HG03064 (cell line): ENCODE data around the gene CYP2S1.

Experiments used
- ATAC-seq: cut with Tn5 transposase; IDR thresholded peaks from one replicate; pipeline ENCODE4 v1.9.1; 2021; ENCODE audit warnings: low read depth; ENCODE audit not compliant: unreplicated experiment

Gene CYP2S1

GRCh38 chr19:41255171-41255570, 62.2 kb downstream of the CYP2S1 start:
- ATAC-seq, result no peak
